ENCODE data around the gene ZACN.
"Not testable (repeated sequence)": the region's sequence is repeated elsewhere in the genome, so short reads cannot be mapped to it uniquely, and the experiment has no call there.

The ZACN gene

GRCh38 chr17:76038050-76038449 is 40.9 kb upstream of the ZACN start:
- H3K4me3 ChIP-seq (ENCODE audit: control insufficient read depth, low read depth, low read length): no peak overlapping the region
- no peak for DNase-seq (ENCODE audit: low read depth)
- TF ChIP-seq CTCF (conservative IDR thresholded peaks at IDR 0.05; ENCODE audit: control insufficient read depth, insufficient read depth, low read depth, low read length): no peak

- no peak for TF ChIP-seq CTCF (conservative IDR thresholded peaks at IDR 0.05; ENCODE audit: control insufficient read depth, insufficient read depth, low read depth, low read length)
- DNase-seq (ENCODE audit: low read depth): peak; percentile 35
- H3K4me3 ChIP-seq (ENCODE audit: control insufficient read depth, low read depth, low read length): no peak overlapping the region
Measured at GRCh38 chr17:76039121-76039520, 39.9 kb upstream of the ZACN start.

GRCh38 chr17:76040376-76040775 is 38.6 kb upstream of the ZACN start:
- no peak for TF ChIP-seq CTCF (conservative IDR thresholded peaks at IDR 0.05; ENCODE audit: control insufficient read depth, insufficient read depth, low read depth, low read length)
- DNase-seq (ENCODE audit: low read depth): no peak
- no peak overlapping the region for H3K4me3 ChIP-seq (ENCODE audit: control insufficient read depth, low read depth, low read length)

- H3K4me3 ChIP-seq (ENCODE audit: control insufficient read depth, low read depth, low read length); DNase-seq (ENCODE audit: low read depth): not testable (repeated sequence)
Measured at GRCh38 chr17:76042868-76043267, 36.1 kb upstream of the ZACN start.

- not testable (repeated sequence) for DNase-seq (ENCODE audit: low read depth); H3K4me3 ChIP-seq (ENCODE audit: control insufficient read depth, low read depth, low read length)
Measured at GRCh38 chr17:76044475-76045007, 34.4 kb upstream of the ZACN start.

- no peak for TF ChIP-seq CTCF (conservative IDR thresholded peaks at IDR 0.05; ENCODE audit: control insufficient read depth, insufficient read depth, low read depth, low read length)
- no peak overlapping the region for H3K4me3 ChIP-seq (ENCODE audit: control insufficient read depth, low read depth, low read length)
- DNase-seq (ENCODE audit: low read depth): no peak
Measured at GRCh38 chr17:76046064-76046463, 32.9 kb upstream of the ZACN start.

- no peak overlapping the region for H3K4me3 ChIP-seq (ENCODE audit: control insufficient read depth, low read depth, low read length)
- no peak for DNase-seq (ENCODE audit: low read depth)
- TF ChIP-seq CTCF (conservative IDR thresholded peaks at IDR 0.05; ENCODE audit: control insufficient read depth, insufficient read depth, low read depth, low read length): no peak
Measured at GRCh38 chr17:76048025-76048605, 30.9 kb upstream of the ZACN start.

- TF ChIP-seq CTCF (conservative IDR thresholded peaks at IDR 0.05; ENCODE audit: control insufficient read depth, insufficient read depth, low read depth, low read length): no peak
- no peak overlapping the region for H3K4me3 ChIP-seq (ENCODE audit: control insufficient read depth, low read depth, low read length)
- no peak for DNase-seq (ENCODE audit: low read depth)
Measured at GRCh38 chr17:76048711-76049110, 30.3 kb upstream of the ZACN start.
